ENCODE data around the gene GHR.

DNA sequence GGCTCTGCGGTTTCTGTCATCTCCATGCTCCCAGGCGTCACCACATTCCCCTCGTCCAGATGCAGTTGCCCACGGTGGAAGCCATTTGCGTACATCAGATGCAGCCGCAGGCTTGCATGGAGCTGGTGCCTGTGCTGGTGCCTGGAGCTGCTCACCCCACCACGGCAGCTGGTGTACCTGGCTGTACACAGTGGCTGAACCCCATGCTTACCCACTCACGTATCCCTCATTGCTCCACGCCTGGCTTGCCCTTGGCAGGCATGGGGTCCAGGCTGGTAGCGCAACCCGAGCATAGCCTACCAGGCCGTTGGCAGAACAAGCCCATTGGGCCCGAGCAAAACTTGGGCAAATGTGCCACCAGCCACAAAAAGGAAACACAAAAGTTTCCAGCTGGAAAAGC, 159.5 kb downstream of the GHR start:
- TF ChIP-seq CTCF (conservative IDR thresholded peaks at IDR 0.05; ENCODE audit: low read length) (no peak), EZH2phosphoT487 (IDR thresholded peaks at IDR 0.05; ENCODE audit: borderline replicate concordance, low read depth, low read length) (no peak)
